ENCODE results near the gene GRIFIN.
"Not testable (repeated sequence)": the region's sequence is repeated elsewhere in the genome, so short reads cannot be mapped to it uniquely, and the experiment has no call there.

Gene GRIFIN

DNA sequence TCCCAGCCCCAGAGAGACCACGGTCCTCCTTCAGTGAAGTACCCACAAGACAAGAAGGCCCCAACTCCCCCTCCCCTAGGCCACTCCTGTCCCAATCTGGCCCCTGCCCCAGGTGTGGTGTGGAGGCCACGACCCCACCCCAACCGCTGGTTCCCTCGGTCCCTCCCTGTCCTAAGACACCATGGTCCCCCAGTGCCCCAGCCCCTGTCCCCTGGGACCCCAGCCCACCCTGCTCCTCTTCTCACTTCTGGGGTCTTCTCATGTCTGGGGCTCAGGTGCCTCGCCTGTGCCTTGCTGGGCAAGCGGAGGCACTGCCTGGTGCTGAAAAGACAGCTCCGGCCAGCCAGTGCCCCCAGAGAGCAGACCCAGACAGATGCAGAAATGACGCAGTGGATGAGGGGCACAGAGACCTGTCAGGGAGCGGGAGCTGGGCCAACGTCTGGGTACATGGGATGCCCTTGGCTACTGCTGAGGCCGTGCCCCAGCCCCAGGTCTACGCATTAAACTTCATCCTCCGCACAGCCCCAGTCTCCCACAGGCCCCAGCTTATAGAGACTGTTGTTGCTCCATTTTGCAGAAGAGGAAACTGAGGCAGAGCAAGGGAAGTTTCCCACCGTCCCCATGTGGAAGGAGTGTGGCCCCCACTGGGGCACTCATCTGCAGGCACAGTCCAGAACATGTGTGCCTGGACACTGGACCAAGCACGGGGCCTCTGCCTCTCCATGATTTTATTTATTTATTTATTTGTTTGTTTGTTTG is 14.8 kb downstream of the GRIFIN start:
- no peak overlapping the region for H3K4me3 ChIP-seq (ENCODE audit: low read length)

DNA sequence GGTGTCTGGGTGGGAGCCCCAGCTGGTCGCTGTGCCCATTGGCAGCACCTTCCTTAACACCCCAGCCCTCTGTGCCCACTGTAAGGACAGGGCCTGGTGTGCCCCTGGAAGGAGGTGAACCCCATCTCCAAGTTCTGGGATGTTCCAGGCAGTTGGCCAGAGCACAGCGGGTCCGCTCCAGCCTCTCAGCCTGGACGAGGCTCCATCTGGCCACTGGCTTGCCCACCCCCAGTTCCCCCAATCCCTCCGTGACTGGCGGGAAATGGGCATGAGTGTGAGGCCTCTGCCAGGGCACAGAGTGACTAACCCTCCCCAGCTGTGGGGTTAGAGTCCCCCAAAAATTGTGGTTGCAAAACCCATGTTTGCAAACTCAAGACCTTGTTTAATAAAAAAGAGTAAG is 15.6 kb downstream of the GRIFIN start:
- no peak overlapping the region for H3K9ac ChIP-seq (ENCODE audit: low read depth, low read length)

More for the DNA sequence above, 14.8 kb downstream of the GRIFIN start:
- Histone ChIP-seq H3K9ac (ENCODE audit: low read depth, low read length) (no peak overlapping the region), H3K4me2 (ENCODE audit: low read length) (no peak overlapping the region), H3K27me3 (ENCODE audit: control insufficient read depth, insufficient read depth, low read length) (peaks cover 12% of the 10 kb centered on the region), H3K36me3 (ENCODE audit: insufficient read depth, low read length) (no peaks in the 10 kb centered on the region), H3K4me1 (ENCODE audit: control insufficient read depth, insufficient read depth, low read length) (peaks cover 20% of the 10 kb centered on the region), H3K9me3 (replicated peaks; ENCODE audit: low read length) (no peaks in the 10 kb centered on the region)

DNA sequence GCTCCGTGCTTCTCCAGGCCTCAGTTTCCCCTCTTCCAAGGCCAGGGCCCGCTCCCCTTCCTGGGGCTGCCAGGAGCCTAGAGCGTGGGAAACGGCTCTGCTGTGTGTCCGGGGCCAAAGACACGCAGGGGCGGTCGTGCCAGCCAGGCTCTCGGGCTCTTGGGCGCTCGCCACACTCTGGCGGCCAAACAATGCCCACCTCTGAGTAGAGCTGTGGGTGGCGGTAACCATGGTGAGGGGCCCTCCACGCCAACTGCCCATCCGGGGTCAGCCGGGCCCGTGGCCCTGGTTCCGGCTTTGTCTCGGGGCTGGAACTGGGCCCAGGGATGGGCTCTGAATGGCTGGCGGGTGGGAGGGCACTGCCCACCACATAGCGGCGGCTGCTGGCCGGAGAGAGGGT is 16.0 kb downstream of the GRIFIN start:
- Histone ChIP-seq H3K4me3 (ENCODE audit: low read length) (no peak overlapping the region), H3K9ac (ENCODE audit: low read depth, low read length) (no peak overlapping the region), H3K9me3 (replicated peaks; ENCODE audit: low read length) (no peaks in the 10 kb centered on the region), H3K36me3 (ENCODE audit: insufficient read depth, low read length) (no peaks in the 10 kb centered on the region), H3K27me3 (ENCODE audit: control insufficient read depth, insufficient read depth, low read length) (peaks cover 7% of the 10 kb centered on the region), H3K4me2 (ENCODE audit: low read length) (no peak overlapping the region), H3K4me1 (ENCODE audit: control insufficient read depth, insufficient read depth, low read length) (peaks cover 20% of the 10 kb centered on the region)

More for the DNA sequence above, 15.6 kb downstream of the GRIFIN start:
- peaks cover 20% of the 10 kb centered on the region for H3K4me1 ChIP-seq (ENCODE audit: control insufficient read depth, insufficient read depth, low read length)
- peaks cover 7% of the 10 kb centered on the region for H3K27me3 ChIP-seq (ENCODE audit: control insufficient read depth, insufficient read depth, low read length)
- no peak overlapping the region for H3K4me2 ChIP-seq (ENCODE audit: low read length)
- H3K4me3 ChIP-seq (ENCODE audit: low read length): no peak overlapping the region
- no peaks in the 10 kb centered on the region for H3K9me3 ChIP-seq (replicated peaks; ENCODE audit: low read length)
- H3K36me3 ChIP-seq (ENCODE audit: insufficient read depth, low read length): no peaks in the 10 kb centered on the region

DNA sequence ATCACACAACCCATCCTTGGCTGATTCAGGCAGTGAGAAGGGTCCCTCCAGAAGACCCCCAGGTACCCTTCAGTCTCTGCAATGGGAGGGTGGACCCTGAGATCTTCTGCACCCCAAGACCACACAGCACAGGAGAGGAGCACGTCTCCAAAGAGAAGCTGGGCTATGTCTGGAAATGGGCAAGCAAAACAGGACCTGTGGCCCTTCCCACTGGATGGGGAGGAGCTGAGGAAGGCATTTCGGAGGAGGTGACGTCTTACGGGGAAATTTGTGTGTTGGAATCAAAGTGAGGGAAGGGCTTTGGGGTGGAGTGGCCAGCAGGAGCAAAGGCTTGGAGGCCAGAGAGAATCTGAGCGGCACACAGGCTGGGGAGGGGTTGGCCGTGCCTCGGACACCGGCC is 16.5 kb downstream of the GRIFIN start:
- H3K27me3 ChIP-seq (ENCODE audit: control insufficient read depth, insufficient read depth, low read length): peaks cover 7% of the 10 kb centered on the region
- H3K9ac ChIP-seq (ENCODE audit: low read depth, low read length): no peak overlapping the region
- no peak overlapping the region for H3K4me3 ChIP-seq (ENCODE audit: low read length)
- peaks cover 20% of the 10 kb centered on the region for H3K4me1 ChIP-seq (ENCODE audit: control insufficient read depth, insufficient read depth, low read length)
- no peaks in the 10 kb centered on the region for H3K36me3 ChIP-seq (ENCODE audit: insufficient read depth, low read length)
- H3K4me2 ChIP-seq (ENCODE audit: low read length): no peak overlapping the region
- no peaks in the 10 kb centered on the region for H3K9me3 ChIP-seq (replicated peaks; ENCODE audit: low read length)

DNA sequence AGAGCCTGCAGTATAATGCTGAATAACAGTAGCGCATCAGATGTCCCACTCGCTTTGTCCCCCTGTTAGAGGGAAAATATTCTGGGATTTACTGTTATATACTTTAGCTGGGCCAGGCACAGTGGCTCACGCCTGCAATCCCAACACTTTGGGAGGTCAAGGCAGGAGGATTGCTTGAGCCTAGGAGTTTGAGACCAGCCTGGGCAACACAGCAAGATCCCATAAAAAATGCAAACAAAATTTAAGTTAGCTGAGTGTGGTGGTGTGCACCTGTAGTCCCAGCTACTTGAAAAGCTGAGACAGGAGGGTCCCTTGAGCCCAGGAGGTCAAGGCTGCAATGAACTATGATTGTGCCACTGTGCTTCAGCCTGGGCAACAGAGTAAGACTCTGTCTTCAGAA is 22.3 kb downstream of the GRIFIN start:
- not testable (repeated sequence) for H3K36me3 ChIP-seq (ENCODE audit: insufficient read depth, low read length); H3K9ac ChIP-seq (ENCODE audit: low read depth, low read length); H3K4me3 ChIP-seq (ENCODE audit: low read length); H3K9me3 ChIP-seq (replicated peaks; ENCODE audit: low read length); H3K27me3 ChIP-seq (ENCODE audit: control insufficient read depth, insufficient read depth, low read length); H3K4me2 ChIP-seq (ENCODE audit: low read length)
- H3K4me1 ChIP-seq (ENCODE audit: control insufficient read depth, insufficient read depth, low read length): peaks cover 10% of the 10 kb centered on the region

DNA sequence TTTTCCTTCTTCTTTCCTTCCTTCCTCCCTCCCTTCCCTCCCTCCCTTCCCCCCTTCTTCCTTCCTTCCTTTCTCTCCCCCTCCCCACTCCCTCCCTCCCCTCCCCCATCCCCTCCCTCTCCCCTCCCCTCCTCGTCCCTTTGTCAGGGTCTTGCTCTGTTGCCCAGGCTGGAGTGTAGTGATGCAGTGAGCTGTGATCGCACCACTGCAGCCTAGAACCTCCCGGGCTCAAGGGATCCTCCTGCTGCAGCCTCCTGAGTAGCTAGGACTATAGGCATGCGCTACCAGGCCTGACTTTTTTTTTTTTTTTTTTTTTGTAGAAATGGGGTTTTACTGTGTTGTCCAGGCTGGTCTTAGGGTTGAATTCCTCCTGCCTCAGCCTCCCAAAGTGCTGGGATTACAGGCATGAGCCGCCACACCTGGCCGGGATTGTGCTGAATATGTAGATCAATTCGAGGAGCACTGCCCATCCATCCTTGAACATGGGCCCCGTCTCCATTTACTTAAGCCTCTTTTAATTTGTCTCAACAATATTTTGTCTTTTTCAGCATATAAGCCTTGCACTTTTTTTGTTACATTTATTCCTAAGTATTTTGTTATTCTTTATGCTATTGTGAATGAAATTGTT is 23.4 kb downstream of the GRIFIN start:
- Histone ChIP-seq H3K9me3 (replicated peaks; ENCODE audit: low read length) (no peaks in the 10 kb centered on the region), H3K4me2 (ENCODE audit: low read length) (no peak overlapping the region), H3K4me3 (ENCODE audit: low read length) (no peak overlapping the region), H3K36me3 (ENCODE audit: insufficient read depth, low read length) (no peaks in the 10 kb centered on the region), H3K9ac (ENCODE audit: low read depth, low read length) (no peak overlapping the region), H3K4me1 (ENCODE audit: control insufficient read depth, insufficient read depth, low read length) (peaks cover 7% of the 10 kb centered on the region), H3K27me3 (ENCODE audit: control insufficient read depth, insufficient read depth, low read length) (peaks cover 2% of the 10 kb centered on the region)

DNA sequence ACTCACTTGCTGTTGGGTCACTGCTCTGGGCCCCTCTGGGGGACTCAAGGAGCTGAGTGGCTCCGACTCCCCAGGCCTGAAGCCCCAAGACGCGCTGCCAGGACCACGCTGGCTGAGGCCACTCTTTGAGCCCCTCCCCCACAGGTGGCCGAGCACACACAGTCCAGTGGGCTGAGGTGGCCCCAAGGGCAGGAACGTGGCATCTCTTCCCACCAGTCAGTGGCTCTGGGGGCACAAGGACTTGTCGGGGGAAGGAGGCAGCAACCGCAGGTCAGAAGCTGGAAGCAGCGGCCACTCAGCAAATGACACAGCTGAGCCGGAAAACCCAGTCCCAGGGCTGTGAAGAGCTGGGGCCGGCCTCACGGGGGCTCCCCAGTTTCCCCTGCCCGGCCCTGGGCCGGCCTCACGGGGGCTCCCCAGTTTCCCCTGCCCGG is 24.1 kb downstream of the GRIFIN start:
- peaks cover 7% of the 10 kb centered on the region for H3K4me1 ChIP-seq (ENCODE audit: control insufficient read depth, insufficient read depth, low read length)
- H3K36me3 ChIP-seq (ENCODE audit: insufficient read depth, low read length): no peaks in the 10 kb centered on the region
- H3K27me3 ChIP-seq (ENCODE audit: control insufficient read depth, insufficient read depth, low read length): peaks cover 2% of the 10 kb centered on the region
- H3K4me2 ChIP-seq (ENCODE audit: low read length): peak overlapping the region; percentile 90
- no peaks in the 10 kb centered on the region for H3K9me3 ChIP-seq (replicated peaks; ENCODE audit: low read length)
- H3K4me3 ChIP-seq (ENCODE audit: low read length): peak overlapping the region; percentile 63
- H3K9ac ChIP-seq (ENCODE audit: low read depth, low read length): peak overlapping the region; percentile 31

DNA sequence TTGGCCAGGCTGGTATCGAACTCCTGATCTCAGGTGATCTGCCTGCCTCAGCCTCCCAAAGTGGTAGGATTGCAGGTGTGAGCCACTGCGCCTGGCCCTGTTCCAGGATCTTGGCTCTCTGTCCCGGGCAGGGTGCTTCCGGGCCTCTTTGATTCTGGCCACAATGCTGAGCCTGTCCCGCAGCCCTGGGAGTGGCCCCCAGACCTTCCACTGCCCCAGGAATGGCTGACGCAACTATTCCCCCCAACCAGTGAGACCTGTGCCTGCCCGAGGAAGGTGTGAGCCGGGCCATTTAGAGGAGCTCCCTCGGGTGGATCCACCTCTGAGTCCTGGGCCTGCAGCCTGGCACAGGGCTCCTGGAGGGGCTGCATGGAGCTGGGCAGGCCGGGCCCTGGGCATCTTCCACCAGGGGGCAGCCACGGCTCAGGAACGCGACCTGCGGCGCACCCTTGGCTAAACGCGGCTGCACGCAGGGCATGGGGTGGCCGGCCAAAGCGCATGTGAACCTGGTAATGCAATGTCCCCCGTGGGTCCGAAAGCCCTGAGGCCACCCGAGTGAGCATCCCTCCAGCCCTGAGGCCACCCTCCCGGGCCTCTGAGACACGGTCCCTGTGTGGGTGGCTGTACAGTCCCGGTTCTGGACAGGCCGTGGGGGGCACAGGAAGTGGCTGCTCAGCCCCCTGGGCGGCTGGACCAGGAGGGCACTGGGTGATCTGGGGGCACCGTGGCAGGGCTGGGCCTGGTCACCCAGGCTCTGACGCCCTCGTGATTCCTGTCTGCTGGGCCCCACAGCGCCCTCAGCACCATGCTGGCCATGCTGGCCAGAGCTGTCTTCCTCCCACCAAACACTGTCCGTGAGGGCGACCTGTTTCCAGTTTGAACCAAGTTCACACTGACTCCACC is 24.8 kb downstream of the GRIFIN start:
- Histone ChIP-seq H3K9me3 (replicated peaks; ENCODE audit: low read length) (no peaks in the 10 kb centered on the region), H3K4me2 (ENCODE audit: low read length) (peak overlapping the region; percentile 90), H3K36me3 (ENCODE audit: insufficient read depth, low read length) (no peaks in the 10 kb centered on the region), H3K4me3 (ENCODE audit: low read length) (peak overlapping the region; percentile 63), H3K4me1 (ENCODE audit: control insufficient read depth, insufficient read depth, low read length) (peaks cover 7% of the 10 kb centered on the region), H3K27me3 (ENCODE audit: control insufficient read depth, insufficient read depth, low read length) (peaks cover 2% of the 10 kb centered on the region), H3K9ac (ENCODE audit: low read depth, low read length) (peak overlapping the region; percentile 31)

DNA sequence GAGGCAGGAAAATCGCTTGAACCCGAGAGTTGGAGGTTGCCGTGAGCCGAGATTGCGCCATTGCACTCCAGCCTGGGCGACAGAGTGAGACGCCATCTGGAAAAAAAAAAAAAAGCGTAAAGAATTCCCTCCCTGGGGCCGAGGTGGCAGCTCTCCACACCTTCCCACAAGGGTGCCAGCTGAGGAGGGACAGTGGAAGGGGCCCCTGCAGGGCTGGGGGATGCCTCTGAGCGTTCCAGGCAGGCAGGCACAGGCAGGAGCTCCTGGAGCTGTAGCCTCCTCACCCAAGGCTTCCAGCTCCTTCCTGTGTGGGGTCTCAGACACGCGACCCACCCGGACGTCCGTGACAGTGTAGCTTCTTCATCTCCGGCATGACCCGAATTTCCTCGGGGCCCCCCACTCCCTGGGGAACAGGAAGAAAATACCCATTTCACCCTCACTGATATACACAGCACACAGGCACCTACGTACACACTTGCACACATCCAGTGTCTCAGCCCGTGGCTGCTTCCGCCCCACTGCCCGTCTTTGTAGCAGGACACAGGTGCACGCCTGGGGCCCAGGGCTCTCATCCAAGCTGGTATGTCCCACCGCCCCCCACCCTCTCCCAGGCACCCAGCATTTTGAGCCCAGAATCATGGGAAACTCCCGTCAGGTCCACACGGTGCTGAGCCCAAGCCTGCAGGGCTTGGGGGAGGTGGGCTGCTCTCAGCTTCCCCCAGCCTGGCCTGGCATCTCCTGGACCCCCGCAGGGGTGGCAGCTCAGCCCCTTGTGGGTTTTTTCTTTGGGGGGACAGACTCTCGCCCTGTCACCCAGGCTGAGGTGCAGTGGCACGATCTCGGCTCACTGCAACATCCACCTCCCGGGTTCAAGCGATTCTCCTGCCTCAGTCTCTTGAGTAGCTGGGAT is 25.7 kb downstream of the GRIFIN start:
- Histone ChIP-seq H3K4me3 (ENCODE audit: low read length) (no peak overlapping the region), H3K4me1 (ENCODE audit: control insufficient read depth, insufficient read depth, low read length) (peaks cover 7% of the 10 kb centered on the region), H3K36me3 (ENCODE audit: insufficient read depth, low read length) (no peaks in the 10 kb centered on the region), H3K27me3 (ENCODE audit: control insufficient read depth, insufficient read depth, low read length) (peaks cover 2% of the 10 kb centered on the region), H3K9ac (ENCODE audit: low read depth, low read length) (no peak overlapping the region), H3K9me3 (replicated peaks; ENCODE audit: low read length) (no peaks in the 10 kb centered on the region), H3K4me2 (ENCODE audit: low read length) (no peak overlapping the region)

DNA sequence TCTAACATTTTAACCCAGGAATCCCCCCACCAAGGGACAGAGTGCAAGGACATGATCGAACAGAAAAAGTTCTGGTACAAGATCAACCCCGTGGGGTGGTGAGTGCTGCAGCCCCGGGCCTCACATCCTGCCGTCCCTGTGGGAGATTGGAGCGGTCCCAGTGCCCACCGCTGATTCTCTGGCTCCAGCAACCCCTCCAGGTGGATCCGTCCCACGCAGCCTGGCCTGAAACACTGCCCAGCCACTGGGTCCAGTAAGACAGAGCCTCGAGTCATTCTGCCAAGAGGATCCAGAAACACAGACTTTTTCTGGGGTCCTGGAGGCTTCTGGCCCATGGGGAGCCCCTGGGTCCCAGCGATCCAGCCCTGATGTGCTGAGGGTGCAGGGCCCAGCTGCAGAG is 29.5 kb downstream of the GRIFIN start:
- Histone ChIP-seq H3K9me3 (replicated peaks; ENCODE audit: low read length) (no peaks in the 10 kb centered on the region), H3K4me3 (ENCODE audit: low read length) (no peak overlapping the region), H3K4me2 (ENCODE audit: low read length) (no peak overlapping the region), H3K36me3 (ENCODE audit: insufficient read depth, low read length) (no peaks in the 10 kb centered on the region), H3K4me1 (ENCODE audit: control insufficient read depth, insufficient read depth, low read length) (peaks cover 12% of the 10 kb centered on the region), H3K9ac (ENCODE audit: low read depth, low read length) (no peak overlapping the region), H3K27me3 (ENCODE audit: control insufficient read depth, insufficient read depth, low read length) (peaks cover 2% of the 10 kb centered on the region)

Measured in skeletal muscle satellite cell (primary cell).